ENCODE measurements around the gene C1orf21.

DNA sequence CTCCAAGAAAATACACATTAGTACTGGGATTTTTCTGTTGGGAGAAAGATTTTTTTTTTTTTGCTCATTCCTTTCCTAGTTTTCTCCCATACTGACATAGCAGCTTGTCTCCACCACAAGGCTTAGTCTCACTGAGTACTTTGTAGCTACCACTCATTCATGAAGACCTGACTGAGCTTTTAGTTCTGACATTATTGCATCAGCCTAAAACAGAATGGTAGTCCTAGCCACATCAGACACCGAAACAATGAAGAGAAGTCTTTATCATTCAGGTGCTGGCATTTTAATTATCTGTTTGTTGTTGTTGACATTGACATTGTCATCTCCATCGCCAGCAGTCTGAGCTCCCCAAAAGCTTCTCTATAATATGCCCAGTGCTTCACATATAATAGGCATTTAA is 21.1 kb upstream of the C1orf21 start:
- TF ChIP-seq EZH2 (IDR thresholded peaks at IDR 0.05) (no peak), POLR2AphosphoS5 (IDR thresholded peaks at IDR 0.05; ENCODE audit: borderline replicate concordance, low read depth, low read length) (no peak)
